Kidney epithelial cell (primary cell): ENCODE data around the gene ZDHHC11B. TPM values are rescaled to one million over a fixed set of nuclear protein-coding genes. Genes with fewer than 3 reads are reported as not detected.
"Not testable (repeated sequence)": the region's sequence is repeated elsewhere in the genome, so short reads cannot be mapped to it uniquely, and the experiment has no call there.

Experiments
- DNase-seq: peaks from one replicate; pipeline ENCODE4 v3.0.0-alpha.2; 2010; ENCODE audit warnings: low read depth
- H3K27me3 ChIP-seq: 2 replicates; pipeline ENCODE4 v1.6.0; 2011; ENCODE audit warnings: low read length; ENCODE audit not compliant: control insufficient read depth, insufficient read depth
- H3K36me3 ChIP-seq: 2 replicates; pipeline ENCODE4 v1.5.1; 2011; ENCODE audit warnings: low read length; ENCODE audit not compliant: control insufficient read depth, insufficient read depth
- H3K4me3 ChIP-seq: 2 replicates; pipeline ENCODE4 v1.5.1; 2011; ENCODE audit warnings: low read depth, mild to moderate bottlenecking, control low read depth, low read length
- CTCF ChIP-seq: IDR thresholded peaks from 2 replicates; pipeline ENCODE4 v1.5.1; 2011; ENCODE audit warnings: mild to moderate bottlenecking, moderate library complexity, low read length, control low read depth, inconsistent platforms; ENCODE audit not compliant: insufficient read depth, poor library complexity, severe bottlenecking
- total RNA-seq: library from RNA; depleted of rRNA; stranded (reverse); fragments of >200 nt; gene quantifications from 2 replicates; pipeline ENCODE4 v1.2.3, GENCODE V29; 2015

Gene ZDHHC11B
- total RNA-seq, 1 donor from 2014 or later: 0.25 TPM

- not testable (repeated sequence) for H3K36me3 ChIP-seq, DNase-seq, H3K27me3 ChIP-seq, H3K4me3 ChIP-seq
Measured at GRCh38 chr5:723865-724264, 60.7 kb downstream of the ZDHHC11B start.

GRCh38 chr5:723309-723708 is 61.2 kb downstream of the ZDHHC11B start:
- DNase-seq, H3K4me3 ChIP-seq, H3K36me3 ChIP-seq, H3K27me3 ChIP-seq: not testable (repeated sequence)

- H3K36me3 ChIP-seq, DNase-seq, H3K4me3 ChIP-seq, H3K27me3 ChIP-seq: not testable (repeated sequence)
Measured at GRCh38 chr5:719379-719778, 65.2 kb downstream of the ZDHHC11B start.

GRCh38 chr5:717143-717542 is 67.4 kb downstream of the ZDHHC11B start:
- H3K27me3 ChIP-seq: no peaks in the 10 kb centered on the region
- no peaks in the 10 kb centered on the region for H3K36me3 ChIP-seq
- no peak overlapping the region for H3K4me3 ChIP-seq
- no peak for TF ChIP-seq CTCF
- no peak for DNase-seq

GRCh38 chr5:716740-717139 is 67.8 kb downstream of the ZDHHC11B start:
- H3K4me3 ChIP-seq, H3K36me3 ChIP-seq, H3K27me3 ChIP-seq, DNase-seq: not testable (repeated sequence)

GRCh38 chr5:715636-716035 is 68.9 kb downstream of the ZDHHC11B start:
- not testable (repeated sequence) for H3K4me3 ChIP-seq, DNase-seq, H3K36me3 ChIP-seq, H3K27me3 ChIP-seq

GRCh38 chr5:714215-715118 is 70.1 kb downstream of the ZDHHC11B start:
- not testable (repeated sequence) for H3K4me3 ChIP-seq, DNase-seq, H3K36me3 ChIP-seq, H3K27me3 ChIP-seq

- not testable (repeated sequence) for DNase-seq, H3K27me3 ChIP-seq, H3K36me3 ChIP-seq, H3K4me3 ChIP-seq
Measured at GRCh38 chr5:713686-714085, 70.8 kb downstream of the ZDHHC11B start.

GRCh38 chr5:708848-709517 is 75.5 kb downstream of the ZDHHC11B start:
- DNase-seq, H3K27me3 ChIP-seq: not testable (repeated sequence)

GRCh38 chr5:708374-708773 is 76.2 kb downstream of the ZDHHC11B start:
- not testable (repeated sequence) for H3K4me3 ChIP-seq, H3K27me3 ChIP-seq, H3K36me3 ChIP-seq, DNase-seq

More at GRCh38 chr5:708848-709517, 75.5 kb downstream of the ZDHHC11B start:
- not testable (repeated sequence) for H3K36me3 ChIP-seq, H3K4me3 ChIP-seq

GRCh38 chr5:706127-706526 is 78.4 kb downstream of the ZDHHC11B start:
- not testable (repeated sequence) for DNase-seq, H3K36me3 ChIP-seq, H3K4me3 ChIP-seq, H3K27me3 ChIP-seq

GRCh38 chr5:696753-697702 is 87.5 kb downstream of the ZDHHC11B start:
- not testable (repeated sequence) for H3K36me3 ChIP-seq, H3K4me3 ChIP-seq, DNase-seq
- peaks cover 15% of the 10 kb centered on the region for H3K27me3 ChIP-seq

- H3K4me3 ChIP-seq, DNase-seq, H3K36me3 ChIP-seq: not testable (repeated sequence)
- H3K27me3 ChIP-seq: peaks cover 17% of the 10 kb centered on the region
Measured at GRCh38 chr5:696191-696590, 88.3 kb downstream of the ZDHHC11B start.
